H9 (cell line): ENCODE results near the gene BBOX1. TPM values are rescaled to one million over a fixed set of nuclear protein-coding genes. Genes with fewer than 3 reads are reported as not detected.

Experiments used
- DNase-seq: peaks from one replicate; pipeline ENCODE4 v3.0.0-alpha.2; 2017
- H2AFZ ChIP-seq: one replicate; pipeline ENCODE4 v1.6.1; 2013; ENCODE audit warnings: mild to moderate bottlenecking, low read length, control low read depth, moderate library complexity
- H2AK5ac ChIP-seq: 2 replicates; pipeline ENCODE4 v1.6.1; 2013; ENCODE audit warnings: low read length, control low read depth, mixed read lengths; ENCODE audit not compliant: insufficient read length
- H2BK120ac ChIP-seq: one replicate; pipeline ENCODE4 v1.6.1; 2013; ENCODE audit warnings: low read depth, mild to moderate bottlenecking, low read length, control low read depth, inconsistent platforms; ENCODE audit not compliant: poor library complexity, severe bottlenecking
- H2BK12ac ChIP-seq: 2 replicates; pipeline ENCODE4 v1.6.1; 2013; ENCODE audit warnings: low read length, control low read depth, mixed read lengths, low read depth; ENCODE audit not compliant: insufficient read length
- H2BK15ac ChIP-seq: 2 replicates; pipeline ENCODE4 v1.6.1; 2013; ENCODE audit warnings: low read depth, low read length, control low read depth
- H2BK20ac ChIP-seq: one replicate; pipeline ENCODE4 v1.6.1; 2013; ENCODE audit warnings: low read depth, mild to moderate bottlenecking, low read length, control low read depth, inconsistent platforms; ENCODE audit not compliant: poor library complexity, severe bottlenecking
- H2BK5ac ChIP-seq: 2 replicates; pipeline ENCODE4 v1.6.1; 2013; ENCODE audit warnings: low read length, control low read depth, mixed read lengths; ENCODE audit not compliant: insufficient read length
- H3K14ac ChIP-seq: 2 replicates; pipeline ENCODE4 v1.6.1; 2013; ENCODE audit warnings: low read length, control low read depth; ENCODE audit not compliant: insufficient read depth
- H3K18ac ChIP-seq: 2 replicates; pipeline ENCODE4 v1.6.1; 2013; ENCODE audit warnings: low read depth, mild to moderate bottlenecking, mixed read lengths, low read length, control low read depth; ENCODE audit not compliant: insufficient read length
- H3K23ac ChIP-seq: 2 replicates; pipeline ENCODE4 v1.6.1; 2013; ENCODE audit warnings: low read length, control low read depth, mixed read lengths, low read depth; ENCODE audit not compliant: insufficient read length
- H3K23me2 ChIP-seq: 2 replicates; pipeline ENCODE4 v1.6.1; 2013; ENCODE audit warnings: low read depth, mild to moderate bottlenecking, mixed read lengths, low read length, control low read depth; ENCODE audit not compliant: insufficient read length, poor library complexity, severe bottlenecking
- H3K27ac ChIP-seq: 2 replicates; pipeline ENCODE4 v1.5.1; 2013; ENCODE audit warnings: low read length, control low read depth, mixed read lengths, low read depth; ENCODE audit not compliant: insufficient read length
- H3K27me3 ChIP-seq: 2 replicates; pipeline ENCODE4 v1.6.1; 2013; ENCODE audit warnings: low read length, control low read depth, inconsistent platforms; ENCODE audit not compliant: insufficient read depth
- H3K4ac ChIP-seq: 2 replicates; pipeline ENCODE4 v1.6.1; 2013; ENCODE audit warnings: low read depth, mild to moderate bottlenecking, control low read depth, inconsistent platforms, low read length, moderate library complexity
- H3K4me1 ChIP-seq: 2 replicates; pipeline ENCODE4 v1.6.1; 2013; ENCODE audit warnings: low read length, control low read depth, inconsistent platforms; ENCODE audit not compliant: insufficient read depth
- H3K4me2 ChIP-seq: 2 replicates; pipeline ENCODE4 v1.6.1; 2013; ENCODE audit warnings: low read length, control low read depth, mixed read lengths; ENCODE audit not compliant: insufficient read length, insufficient read depth
- H3K56ac ChIP-seq: 2 replicates; pipeline ENCODE4 v1.6.1; 2013; ENCODE audit warnings: low read depth, mild to moderate bottlenecking, mixed read lengths, low read length, control low read depth; ENCODE audit not compliant: insufficient read length
- H3K79me1 ChIP-seq: 2 replicates; pipeline ENCODE4 v1.6.1; 2013; ENCODE audit warnings: low read depth, mild to moderate bottlenecking, moderate library complexity, low read length, control low read depth, inconsistent platforms; ENCODE audit not compliant: insufficient read depth, poor library complexity, severe bottlenecking
- H3K79me2 ChIP-seq: 2 replicates; pipeline ENCODE4 v1.6.1; 2013; ENCODE audit warnings: low read length, control low read depth, inconsistent platforms; ENCODE audit not compliant: insufficient read depth
- H3K9ac ChIP-seq: 2 replicates; pipeline ENCODE4 v1.6.1; 2013; ENCODE audit warnings: low read length, control low read depth, mixed read lengths; ENCODE audit not compliant: insufficient read length; ENCODE audit errors: extremely low read depth
- H3K9me3 ChIP-seq: one replicate; pipeline ENCODE4 v1.6.1; 2013; ENCODE audit warnings: low read depth, low read length, inconsistent platforms; ENCODE audit not compliant: control insufficient read depth
- H3T11ph ChIP-seq: one replicate; pipeline ENCODE4 v1.6.1; 2013; ENCODE audit warnings: mild to moderate bottlenecking, low read length, control low read depth, inconsistent platforms
- H4K20me1 ChIP-seq: one replicate; pipeline ENCODE4 v1.6.1; 2013; ENCODE audit not compliant: control insufficient read depth, insufficient read length, insufficient read depth
- H4K5ac ChIP-seq: 2 replicates; pipeline ENCODE4 v1.6.1; 2013; ENCODE audit warnings: low read depth, mild to moderate bottlenecking, mixed read lengths, low read length, control low read depth; ENCODE audit not compliant: insufficient read length
- H4K8ac ChIP-seq: replicated peaks from 2 replicates; pipeline ENCODE4 v1.6.1; 2013; ENCODE audit warnings: low read length, control low read depth, mixed read lengths, low read depth; ENCODE audit not compliant: insufficient read length
- H4K91ac ChIP-seq: 2 replicates; pipeline ENCODE4 v1.6.1; 2013; ENCODE audit warnings: low read depth, mild to moderate bottlenecking, moderate library complexity, mixed read lengths, low read length, control low read depth; ENCODE audit not compliant: insufficient read length
- H3K27ac Mint-ChIP-seq, 3 experiments: 2 replicates in 2 of 3; 3 replicates in 1 of 3; pipeline ENCODE4 v1.8.0; 2020 to 2021; ENCODE audit warnings: mixed read lengths in 3 of 3, mild to moderate bottlenecking in 1 of 3, moderate library complexity in 1 of 3
- H3K27me3 Mint-ChIP-seq: 2 replicates; pipeline ENCODE4 v1.8.0; 2021; ENCODE audit warnings: low read depth, mild to moderate bottlenecking, moderate library complexity, mixed read lengths
- H3K36me3 Mint-ChIP-seq, 3 experiments: 2 replicates in 2 of 3; 3 replicates in 1 of 3; pipeline ENCODE4 v1.8.0; 2020 to 2021; ENCODE audit warnings: low read depth in 3 of 3, mixed read lengths in 3 of 3; ENCODE audit not compliant: insufficient read depth in 1 of 3
- H3K4me1 Mint-ChIP-seq, 2 experiments: 2 replicates each; pipeline ENCODE4 v1.8.0; 2020; ENCODE audit warnings: mixed read lengths in 2 of 2
- H3K4me3 Mint-ChIP-seq, 2 experiments: 2 replicates in 1 of 2; 3 replicates in 1 of 2; pipeline ENCODE4 v1.8.0; 2020 to 2021; ENCODE audit warnings: mild to moderate bottlenecking in 2 of 2, mixed read lengths in 2 of 2, moderate library complexity in 1 of 2
- H3K9me3 Mint-ChIP-seq, 2 experiments: 2 replicates in 1 of 2; 3 replicates in 1 of 2; pipeline ENCODE4 v1.8.0; 2020; ENCODE audit warnings: mild to moderate bottlenecking in 2 of 2, mixed read lengths in 2 of 2, moderate library complexity in 1 of 2
- total RNA-seq: library from RNA; stranded (reverse); gene quantifications from 2 replicates; pipeline ENCODE4 v1.2.1, GENCODE V29; 2021
- TF ChIP-seq, protein P1 (sequence below): fragments of 200-600 bp; sonication (generic); conservative IDR thresholded peaks from 3 replicates; pipeline ENCODE4 v1.8.0; 2021; ENCODE audit warnings: antibody characterized with exemption, mild to moderate bottlenecking

The BBOX1 gene
- total RNA-seq, 1 experiment from 2014 or later, result not detected

DNA sequence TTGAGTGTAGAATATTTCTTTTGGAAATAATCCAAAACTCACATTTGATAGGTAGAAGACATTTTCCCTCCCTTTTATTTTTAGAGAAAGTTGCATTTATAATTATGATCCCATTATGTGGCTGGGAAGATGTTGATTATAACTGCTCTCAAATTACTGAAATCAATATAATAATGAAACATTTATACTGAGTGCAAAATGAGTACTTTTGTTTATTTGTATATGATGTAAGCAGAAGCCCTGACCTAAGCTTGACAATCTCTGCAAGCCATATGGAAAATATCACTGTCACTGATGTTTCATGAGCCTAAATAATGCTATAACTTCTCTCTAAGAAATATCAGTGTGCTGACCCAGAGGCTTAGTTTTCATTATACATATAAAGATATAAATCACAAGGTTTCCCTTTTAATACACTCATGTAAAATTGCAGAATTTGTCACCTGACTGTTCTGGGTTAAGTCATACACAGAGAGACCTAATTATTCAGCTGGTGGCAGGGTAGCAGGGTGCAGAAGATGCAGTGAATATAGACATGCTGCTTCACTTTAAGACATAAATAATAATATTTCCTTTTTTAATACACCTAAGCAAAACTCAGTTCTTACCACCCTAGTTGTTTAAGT lies 99.2 kb downstream of the BBOX1 start:
- Histone ChIP-seq H2AK5ac (no peak overlapping the region), H3K4me1 (no peaks in the 10 kb centered on the region), H3K14ac (no peak overlapping the region), H3K4ac (no peak overlapping the region), H4K91ac (no peak overlapping the region), H2BK12ac (no peak overlapping the region), H3K23ac (no peak overlapping the region), H4K20me1 (no peaks in the 10 kb centered on the region), H3K9ac (no peak overlapping the region), H2BK15ac (no peak overlapping the region), H3K18ac (no peak overlapping the region), H2BK20ac (no peak overlapping the region), H3K27me3 (no peaks in the 10 kb centered on the region), H3K9me3 (no peaks in the 10 kb centered on the region), H3K79me2 (no peaks in the 10 kb centered on the region), H3K27ac (no peak overlapping the region), H3K23me2 (no peaks in the 10 kb centered on the region), H3K4me2 (no peak overlapping the region), H2AFZ (no peak overlapping the region), H2BK120ac (no peak overlapping the region), H3K79me1 (no peaks in the 10 kb centered on the region), H3K56ac (no peak overlapping the region), H4K5ac (no peak overlapping the region), H4K8ac (no peak overlapping the region), H3T11ph (no peak overlapping the region), H2BK5ac (no peak overlapping the region)
- DNase-seq, result no peak
- H3K9me3 Mint-ChIP-seq, result peaks cover 33 to 36% of the 10 kb centered on the region in 2 experiments
- H3K36me3 Mint-ChIP-seq, result peaks cover 22 to 39% (median 24%) of the 10 kb centered on the region in 3 experiments
- H3K4me1 Mint-ChIP-seq, result no peaks in the 10 kb centered on the region
- no peak overlapping the region for H3K4me3 Mint-ChIP-seq
- H3K27me3 Mint-ChIP-seq, result no peaks in the 10 kb centered on the region
- H3K27ac Mint-ChIP-seq, result no peak overlapping the region
- TF ChIP-seq, protein P1, sequence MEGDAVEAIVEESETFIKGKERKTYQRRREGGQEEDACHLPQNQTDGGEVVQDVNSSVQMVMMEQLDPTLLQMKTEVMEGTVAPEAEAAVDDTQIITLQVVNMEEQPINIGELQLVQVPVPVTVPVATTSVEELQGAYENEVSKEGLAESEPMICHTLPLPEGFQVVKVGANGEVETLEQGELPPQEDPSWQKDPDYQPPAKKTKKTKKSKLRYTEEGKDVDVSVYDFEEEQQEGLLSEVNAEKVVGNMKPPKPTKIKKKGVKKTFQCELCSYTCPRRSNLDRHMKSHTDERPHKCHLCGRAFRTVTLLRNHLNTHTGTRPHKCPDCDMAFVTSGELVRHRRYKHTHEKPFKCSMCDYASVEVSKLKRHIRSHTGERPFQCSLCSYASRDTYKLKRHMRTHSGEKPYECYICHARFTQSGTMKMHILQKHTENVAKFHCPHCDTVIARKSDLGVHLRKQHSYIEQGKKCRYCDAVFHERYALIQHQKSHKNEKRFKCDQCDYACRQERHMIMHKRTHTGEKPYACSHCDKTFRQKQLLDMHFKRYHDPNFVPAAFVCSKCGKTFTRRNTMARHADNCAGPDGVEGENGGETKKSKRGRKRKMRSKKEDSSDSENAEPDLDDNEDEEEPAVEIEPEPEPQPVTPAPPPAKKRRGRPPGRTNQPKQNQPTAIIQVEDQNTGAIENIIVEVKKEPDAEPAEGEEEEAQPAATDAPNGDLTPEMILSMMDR, result no peak
